ENCODE data around the gene NUDT11. TPM values are rescaled to one million over a fixed set of nuclear protein-coding genes. Genes with fewer than 3 reads are reported as not detected.

The NUDT11 gene
- total and polyA plus RNA-seq, 9 of the 15 experiments (the other 6 are each of a cell fraction or from before 2014, with no cell fraction given) = 0.01 to 0.19 (median 0.08) TPM; not detected in 3

DNA sequence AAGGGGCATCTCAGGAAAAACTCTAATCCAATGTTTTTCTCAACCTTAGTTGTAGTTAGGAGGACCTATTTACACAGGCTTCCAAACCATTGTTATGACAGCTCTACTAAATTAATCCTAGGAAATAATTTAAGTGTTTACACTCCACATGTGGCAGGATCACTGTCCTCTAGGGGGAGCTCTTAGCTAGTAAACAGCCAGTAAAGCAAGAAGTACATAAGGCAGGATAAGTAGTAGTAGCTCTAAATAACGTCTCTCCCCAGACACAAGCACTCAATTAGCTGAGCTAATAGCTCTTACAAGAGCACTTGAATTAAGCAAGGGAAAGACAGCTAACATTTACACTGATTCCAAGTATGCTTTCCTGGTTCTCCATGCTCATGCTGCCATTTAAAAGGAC is 37.3 kb downstream of the NUDT11 start (continued):
- peak in 1 of 2 experiments; percentile 45; a peak in 2 of 4 replicates for TF ChIP-seq RAD21 (CRISPR knock-in tag; conservative IDR thresholded peaks at IDR 0.05 in 1 of 2, IDR thresholded peaks at IDR 0.05 in 1 of 2)
- no peak for TF ChIP-seq TCFL5 (CRISPR knock-in tag; conservative IDR thresholded peaks at IDR 0.05)
- no peak for TF ChIP-seq ASH1L (IDR thresholded peaks at IDR 0.05; ENCODE audit: borderline replicate concordance, low read depth, partially characterized antibody)
- TF ChIP-seq CREM (IDR thresholded peaks at IDR 0.05; ENCODE audit: low read depth) = no peak
- TF ChIP-seq, protein P1, sequence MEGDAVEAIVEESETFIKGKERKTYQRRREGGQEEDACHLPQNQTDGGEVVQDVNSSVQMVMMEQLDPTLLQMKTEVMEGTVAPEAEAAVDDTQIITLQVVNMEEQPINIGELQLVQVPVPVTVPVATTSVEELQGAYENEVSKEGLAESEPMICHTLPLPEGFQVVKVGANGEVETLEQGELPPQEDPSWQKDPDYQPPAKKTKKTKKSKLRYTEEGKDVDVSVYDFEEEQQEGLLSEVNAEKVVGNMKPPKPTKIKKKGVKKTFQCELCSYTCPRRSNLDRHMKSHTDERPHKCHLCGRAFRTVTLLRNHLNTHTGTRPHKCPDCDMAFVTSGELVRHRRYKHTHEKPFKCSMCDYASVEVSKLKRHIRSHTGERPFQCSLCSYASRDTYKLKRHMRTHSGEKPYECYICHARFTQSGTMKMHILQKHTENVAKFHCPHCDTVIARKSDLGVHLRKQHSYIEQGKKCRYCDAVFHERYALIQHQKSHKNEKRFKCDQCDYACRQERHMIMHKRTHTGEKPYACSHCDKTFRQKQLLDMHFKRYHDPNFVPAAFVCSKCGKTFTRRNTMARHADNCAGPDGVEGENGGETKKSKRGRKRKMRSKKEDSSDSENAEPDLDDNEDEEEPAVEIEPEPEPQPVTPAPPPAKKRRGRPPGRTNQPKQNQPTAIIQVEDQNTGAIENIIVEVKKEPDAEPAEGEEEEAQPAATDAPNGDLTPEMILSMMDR (IDR thresholded peaks at IDR 0.05 in 2 of 3, conservative IDR thresholded peaks at IDR 0.05 in 1 of 3; ENCODE audit: insufficient read depth in 2 of 3, low read depth in 1 of 3, low read length in 3 of 3) = peak; percentile 30 to 55 (median 43); a peak in 5 of 6 replicates
- no peak for TF ChIP-seq ZNF551 (CRISPR knock-in tag; IDR thresholded peaks at IDR 0.05)
- no peak for TF ChIP-seq ZNF133 (CRISPR knock-in tag; IDR thresholded peaks at IDR 0.05)
- no peak for TF ChIP-seq ARNT (IDR thresholded peaks at IDR 0.05)
- TF ChIP-seq EGR1 (conservative IDR thresholded peaks at IDR 0.05) = no peak
- no peak for TF ChIP-seq ZNF12 (CRISPR knock-in tag; IDR thresholded peaks at IDR 0.05)
